ENCODE measurements around the gene KRT81.
"Not testable (repeated sequence)": the region's sequence is repeated elsewhere in the genome, so short reads cannot be mapped to it uniquely, and the experiment has no call there.

The KRT81 gene

GRCh38 chr12:52274521-52275120, 16.7 kb downstream of the KRT81 start, which contains the start of gene KRT86:
TSS of gene KRT86 (plus strand) at chr12:52274645. CDS start at chr12:52301917, 27,272 bp downstream.
- DNase-seq (ENCODE audit: low read depth), result no peak

GRCh38 chr12:52271158-52271557, 20.2 kb downstream of the KRT81 start:
- DNase-seq (ENCODE audit: low read depth), result no peak

DNA sequence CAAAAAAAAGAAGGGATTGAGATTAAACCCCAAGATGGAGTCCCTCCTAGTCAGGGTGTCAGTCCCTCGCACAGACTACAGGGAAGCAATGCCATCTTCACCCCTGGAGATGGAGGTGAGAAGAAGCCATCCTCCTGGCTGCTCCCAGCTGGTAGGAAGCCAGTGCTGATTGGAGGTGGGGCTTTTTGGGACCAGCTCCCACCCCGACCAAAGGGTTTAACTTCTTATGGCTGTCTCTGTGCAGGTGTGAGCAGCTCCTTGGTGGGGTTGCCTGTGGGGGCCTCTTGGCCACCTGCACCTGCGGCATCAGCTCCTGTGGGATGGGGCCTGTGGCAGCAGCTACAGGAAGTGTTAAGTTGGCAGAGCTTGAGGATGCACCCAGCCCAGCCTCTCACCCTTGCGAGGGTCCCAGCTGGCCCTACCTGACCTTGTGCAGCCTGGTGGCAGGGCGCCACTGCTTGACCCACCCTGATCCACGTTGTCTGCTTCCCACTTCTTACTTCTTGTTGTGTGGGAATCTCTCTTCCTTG, 20.7 kb downstream of the KRT81 start:
- DNase-seq (ENCODE audit: low read depth), result no peak

GRCh38 chr12:52268212-52268611, 23.1 kb downstream of the KRT81 start:
- no peak for DNase-seq (ENCODE audit: low read depth)

- no peak for DNase-seq (ENCODE audit: low read depth)
Observed at GRCh38 chr12:52267699-52268098, 23.6 kb downstream of the KRT81 start.

DNA sequence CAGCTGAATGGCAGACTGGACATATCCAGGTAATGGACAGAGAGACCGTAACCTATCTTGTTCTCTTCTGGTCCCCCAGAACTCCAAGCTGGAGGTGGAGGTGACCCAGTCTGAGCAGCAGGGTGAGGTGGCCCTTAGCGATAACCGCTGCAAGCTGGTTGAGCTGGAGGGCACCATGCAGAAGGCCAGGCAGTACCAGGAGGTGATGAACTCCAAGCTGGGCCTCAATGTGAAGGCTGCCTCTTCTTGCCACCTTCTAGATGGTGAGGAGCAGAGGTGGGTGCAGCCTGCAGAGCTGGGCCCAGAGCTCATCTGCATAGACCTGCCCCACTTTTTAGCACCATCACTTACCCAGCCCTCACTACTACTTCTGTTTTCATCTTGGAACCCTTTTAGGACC, 24.1 kb downstream of the KRT81 start:
- no peak for DNase-seq (ENCODE audit: low read depth)

GRCh38 chr12:52266514-52266913, 24.8 kb downstream of the KRT81 start:
- no peak for DNase-seq (ENCODE audit: low read depth)

DNA sequence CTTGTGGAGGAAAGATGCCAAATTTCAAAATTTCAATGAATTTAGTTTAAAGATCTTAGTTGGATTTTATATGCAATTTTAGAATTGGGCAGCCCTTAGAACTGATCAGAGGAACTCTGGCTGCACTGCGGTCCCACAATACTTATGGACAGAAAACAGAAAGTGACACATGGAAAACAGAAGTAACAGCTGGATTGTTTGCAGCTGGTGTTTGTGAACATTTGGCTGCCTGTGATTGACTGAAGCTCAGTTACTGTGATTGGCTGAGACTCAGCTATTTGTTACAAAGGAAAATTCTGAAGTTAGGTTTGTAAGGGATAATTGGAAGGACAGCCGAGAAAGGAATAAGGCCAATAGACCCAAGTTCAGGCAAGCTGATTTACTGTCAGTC, 26.9 kb downstream of the KRT81 start:
- DNase-seq (ENCODE audit: low read depth), result no peak

DNA sequence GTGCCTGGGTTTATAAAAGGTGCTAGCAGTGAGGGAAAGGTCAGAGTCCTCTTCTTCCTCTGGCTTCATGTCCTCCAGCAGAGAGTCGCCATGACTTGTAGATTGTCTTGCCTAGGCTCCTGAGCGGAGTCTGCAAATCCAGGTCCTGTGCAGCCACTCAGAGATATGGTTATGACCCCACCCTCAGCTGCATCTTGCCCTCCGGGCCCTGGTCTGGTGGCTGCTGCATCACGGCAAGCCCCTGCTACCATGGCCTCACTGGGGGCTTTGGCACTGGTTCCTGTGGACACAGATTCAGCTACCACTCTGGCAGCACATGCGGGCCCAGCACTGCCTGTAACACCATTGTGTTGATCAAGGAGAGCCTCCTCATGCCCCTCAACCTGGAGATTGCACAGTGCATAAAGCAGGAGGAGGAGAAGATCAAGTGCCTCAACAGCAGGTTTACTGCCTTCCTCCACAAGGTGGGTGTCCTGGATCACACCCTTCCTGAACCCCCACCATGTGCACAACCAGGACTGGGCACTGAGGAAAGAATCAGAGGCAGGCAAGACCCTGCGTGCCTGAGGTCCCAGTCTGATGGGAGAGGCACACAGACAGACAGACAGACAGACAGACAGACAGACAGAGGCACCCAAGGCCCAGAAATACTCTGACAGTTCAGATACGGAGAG, 27.4 kb downstream of the KRT81 start:
- DNase-seq (ENCODE audit: low read depth), result no peak

- no peak for DNase-seq (ENCODE audit: low read depth)
Observed at GRCh38 chr12:52262286-52262685, 29.0 kb downstream of the KRT81 start.

- no peak for DNase-seq (ENCODE audit: low read depth)
Observed at GRCh38 chr12:52261208-52261484, 30.2 kb downstream of the KRT81 start.

GRCh38 chr12:52260361-52261207, 30.8 kb downstream of the KRT81 start:
- peak; percentile 27 for DNase-seq (ENCODE audit: low read depth)

GRCh38 chr12:52259657-52260243, 31.6 kb downstream of the KRT81 start:
- no peak for DNase-seq (ENCODE audit: low read depth)

- DNase-seq (ENCODE audit: low read depth), result no peak
Observed at GRCh38 chr12:52258335-52258901, 32.9 kb downstream of the KRT81 start.

DNA sequence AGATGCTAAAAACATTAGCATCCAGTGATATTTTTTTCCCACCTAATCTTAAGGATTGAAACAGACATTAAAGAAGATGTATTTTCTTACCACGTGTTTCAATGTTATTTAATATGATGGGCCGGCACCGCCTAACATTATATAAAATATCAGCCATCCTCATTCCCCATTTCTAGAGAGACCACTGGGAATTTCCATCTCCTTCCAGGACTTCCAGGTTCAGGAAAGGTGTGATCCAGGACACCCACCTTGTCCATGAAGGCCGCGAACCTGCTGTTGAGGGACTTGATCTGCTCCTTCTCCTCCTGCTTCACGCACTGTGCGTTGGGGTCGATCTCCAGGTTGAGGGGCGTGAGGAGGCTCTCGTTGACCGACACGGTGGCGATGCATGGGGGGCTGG, 33.4 kb downstream of the KRT81 start:
- DNase-seq (ENCODE audit: low read depth), result not testable (repeated sequence)

DNA sequence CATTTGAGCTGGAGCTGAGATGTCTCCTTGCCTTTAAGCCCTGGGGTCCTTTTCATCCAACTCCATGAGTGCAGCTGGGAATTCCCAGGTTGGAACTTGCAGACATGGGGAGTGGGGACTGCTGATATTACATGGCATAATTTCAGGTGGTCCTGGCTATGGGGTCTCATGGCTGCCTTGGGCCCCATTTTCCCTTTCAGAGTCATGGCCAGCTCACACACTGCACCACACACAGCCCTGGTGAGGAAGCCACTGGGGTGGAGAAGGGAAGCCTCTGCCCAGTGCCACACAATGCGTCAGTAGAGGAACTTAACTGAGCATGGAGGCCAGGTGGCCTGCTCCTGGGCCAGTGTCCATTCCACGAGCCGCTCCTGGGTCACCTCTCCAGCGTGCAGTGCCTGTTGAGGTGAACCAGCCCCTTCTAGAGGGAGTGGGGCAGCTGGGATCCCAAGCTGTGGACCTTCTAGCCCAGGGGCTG, 34.2 kb downstream of the KRT81 start:
- no peak for DNase-seq (ENCODE audit: low read depth)

- DNase-seq (ENCODE audit: low read depth), result no peak
Observed at GRCh38 chr12:52256584-52256935, 34.8 kb downstream of the KRT81 start.

- DNase-seq (ENCODE audit: low read depth), result no peak
Observed at GRCh38 chr12:52255926-52256583, 35.3 kb downstream of the KRT81 start.

GRCh38 chr12:52254965-52255751, 36.2 kb downstream of the KRT81 start:
- DNase-seq (ENCODE audit: low read depth), result no peak

DNA sequence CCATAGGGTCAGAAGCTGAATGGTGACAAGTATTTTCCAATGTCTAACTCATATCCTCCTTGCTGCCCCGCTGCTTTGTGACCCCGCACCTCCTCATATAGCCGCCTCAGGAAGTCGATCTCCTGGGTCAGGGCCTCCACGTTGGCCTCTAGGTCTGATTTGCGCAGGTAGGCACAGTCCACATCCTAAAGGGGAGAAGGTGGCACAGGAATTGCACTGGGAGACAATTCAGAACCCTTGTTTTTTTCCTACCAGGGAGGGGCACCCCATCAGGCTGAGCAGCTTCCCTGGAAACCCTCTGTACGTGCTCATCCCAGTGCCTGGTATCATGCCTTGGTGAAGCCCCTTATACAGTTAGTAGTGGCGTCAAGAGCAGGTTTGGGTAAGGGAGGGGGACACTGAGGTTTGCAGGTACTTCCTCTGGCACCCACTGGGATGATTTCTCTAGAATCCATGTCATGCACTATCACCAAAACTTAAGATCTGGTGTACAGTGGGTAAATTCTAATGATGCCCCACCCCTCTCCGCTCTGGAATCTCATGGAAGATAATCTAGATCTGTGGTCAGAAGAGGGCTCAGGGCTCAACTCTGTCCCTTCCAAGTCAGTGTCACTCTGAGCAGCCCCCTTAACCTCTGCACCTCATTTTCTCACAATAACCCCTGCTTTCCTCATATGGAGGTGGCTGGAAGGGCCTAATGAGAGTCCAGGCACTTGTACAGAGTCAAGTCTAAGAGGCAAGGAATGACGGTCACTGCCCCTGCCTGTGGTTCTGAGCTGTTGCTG, 37.0 kb downstream of the KRT81 start:
- no peak for DNase-seq (ENCODE audit: low read depth)
